ENCODE measurements around the gene LMBR1. TPM values are rescaled to one million over a fixed set of nuclear protein-coding genes. Genes with fewer than 3 reads are reported as not detected.

The LMBR1 gene
- total and polyA plus RNA-seq, 2 donors (not counting 1 experiment from before 2014, with no cell fraction given), result 30.8 to 41.6 TPM

DNA sequence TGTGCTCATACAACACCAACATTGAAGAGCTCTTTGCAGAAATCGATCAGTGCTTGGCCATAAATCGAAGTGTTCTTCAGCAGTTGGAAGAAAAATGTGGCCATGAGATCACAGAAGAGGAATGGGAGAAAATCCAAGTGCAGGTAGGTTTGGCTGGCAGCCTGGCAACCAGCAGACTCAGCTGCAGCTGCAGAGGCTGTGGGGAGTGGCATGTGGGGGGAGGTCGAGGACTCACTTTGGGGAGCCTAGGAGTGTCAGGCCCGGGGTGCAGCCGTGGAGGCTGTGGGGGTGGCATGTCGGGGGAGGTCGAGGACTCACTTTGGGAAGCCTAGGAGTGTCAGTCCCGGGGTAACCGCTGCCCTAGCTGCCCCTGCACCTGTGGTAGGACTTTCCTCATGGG lies 217.3 kb downstream of the LMBR1 start:
- Histone ChIP-seq H4K20me1 (ENCODE audit: control insufficient read depth, extremely low read depth, insufficient read depth, low read length) (no peaks in the 10 kb centered on the region), H3K27ac (ENCODE audit: insufficient read depth, low read length) (no peak overlapping the region), H2AFZ (ENCODE audit: low read length) (no peak overlapping the region), H3K9me3 (ENCODE audit: control insufficient read depth, insufficient read depth, low read depth, low read length) (no peaks in the 10 kb centered on the region), H3K9ac (ENCODE audit: insufficient read depth, low read length) (no peak overlapping the region), H3K4me2 (ENCODE audit: extremely low read depth, insufficient read depth, low read length) (no peak overlapping the region), H3K4me1 (ENCODE audit: control insufficient read depth, extremely low read depth, insufficient read depth, low read length) (no peaks in the 10 kb centered on the region), H3K79me2 (ENCODE audit: control insufficient read depth, insufficient read depth, low read length) (no peaks in the 10 kb centered on the region), H3K4me3 (replicated peaks in 1 of 4; ENCODE audit: control extremely low read depth in 1 of 4, insufficient read depth in 1 of 4, low read depth in 3 of 4, low read length in 4 of 4) (no peak overlapping the region), H3K36me3 (ENCODE audit: control insufficient read depth, insufficient read depth, low read length) (no peaks in the 10 kb centered on the region), H3K27me3 (ENCODE audit: control insufficient read depth, insufficient read depth, low read length) (no peaks in the 10 kb centered on the region)
- TF ChIP-seq, protein P1, sequence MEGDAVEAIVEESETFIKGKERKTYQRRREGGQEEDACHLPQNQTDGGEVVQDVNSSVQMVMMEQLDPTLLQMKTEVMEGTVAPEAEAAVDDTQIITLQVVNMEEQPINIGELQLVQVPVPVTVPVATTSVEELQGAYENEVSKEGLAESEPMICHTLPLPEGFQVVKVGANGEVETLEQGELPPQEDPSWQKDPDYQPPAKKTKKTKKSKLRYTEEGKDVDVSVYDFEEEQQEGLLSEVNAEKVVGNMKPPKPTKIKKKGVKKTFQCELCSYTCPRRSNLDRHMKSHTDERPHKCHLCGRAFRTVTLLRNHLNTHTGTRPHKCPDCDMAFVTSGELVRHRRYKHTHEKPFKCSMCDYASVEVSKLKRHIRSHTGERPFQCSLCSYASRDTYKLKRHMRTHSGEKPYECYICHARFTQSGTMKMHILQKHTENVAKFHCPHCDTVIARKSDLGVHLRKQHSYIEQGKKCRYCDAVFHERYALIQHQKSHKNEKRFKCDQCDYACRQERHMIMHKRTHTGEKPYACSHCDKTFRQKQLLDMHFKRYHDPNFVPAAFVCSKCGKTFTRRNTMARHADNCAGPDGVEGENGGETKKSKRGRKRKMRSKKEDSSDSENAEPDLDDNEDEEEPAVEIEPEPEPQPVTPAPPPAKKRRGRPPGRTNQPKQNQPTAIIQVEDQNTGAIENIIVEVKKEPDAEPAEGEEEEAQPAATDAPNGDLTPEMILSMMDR (conservative IDR thresholded peaks at IDR 0.05 in 1 of 2, IDR thresholded peaks at IDR 0.05 in 1 of 2; ENCODE audit: low read depth in 1 of 2, low read length in 2 of 2), result no peak
- no peak for DNase-seq (ENCODE audit: low read depth in 2 of 2)

DNA sequence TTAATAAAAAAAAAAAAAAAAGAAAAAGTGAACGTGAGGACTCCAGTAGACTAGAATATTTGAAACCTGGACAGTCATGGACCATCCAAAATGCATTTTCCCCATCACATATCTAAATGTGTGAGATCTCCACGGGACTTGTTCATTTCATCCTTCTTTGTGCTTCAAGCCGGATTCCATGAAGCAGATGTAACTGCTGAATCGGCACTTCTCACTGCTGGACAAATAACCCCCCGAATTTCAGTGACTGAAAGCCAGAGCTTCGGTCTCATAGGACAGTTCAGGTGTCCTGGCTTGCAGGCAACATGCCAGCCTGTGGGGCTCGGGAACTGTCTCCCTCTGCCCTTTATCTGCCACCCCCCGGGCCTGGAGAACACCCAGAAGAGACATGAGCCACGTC lies 219.1 kb downstream of the LMBR1 start:
- no peaks in the 10 kb centered on the region for H3K36me3 ChIP-seq (ENCODE audit: control insufficient read depth, insufficient read depth, low read length)
- TF ChIP-seq, protein P1 (conservative IDR thresholded peaks at IDR 0.05 in 1 of 2, IDR thresholded peaks at IDR 0.05 in 1 of 2; ENCODE audit: low read depth in 1 of 2, low read length in 2 of 2), result no peak
- no peak for TF ChIP-seq EZH2 (IDR thresholded peaks at IDR 0.05; ENCODE audit: low read length, missing control alignments)

DNA sequence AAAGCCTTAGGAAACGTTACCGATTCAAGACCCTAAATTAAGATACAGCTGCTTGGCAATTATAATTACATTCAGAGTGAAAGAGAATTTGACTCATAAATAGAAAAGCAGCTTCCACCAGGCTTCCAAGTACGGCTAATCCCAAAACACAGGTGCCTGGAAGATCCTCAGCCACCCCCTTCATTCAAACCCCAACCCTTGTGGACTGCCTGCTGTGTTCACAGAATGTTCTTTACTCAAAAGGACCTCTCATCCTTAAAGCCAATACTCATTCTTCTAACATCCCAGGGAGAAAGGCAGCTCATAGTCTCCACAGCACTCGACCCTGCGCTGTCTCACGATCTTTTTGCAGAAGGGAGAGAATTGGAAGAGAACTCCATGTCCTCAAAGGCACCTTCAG lies 219.5 kb downstream of the LMBR1 start:
- Histone ChIP-seq H3K79me2 (ENCODE audit: control insufficient read depth, insufficient read depth, low read length) (no peaks in the 10 kb centered on the region), H3K4me3 (replicated peaks in 1 of 4; ENCODE audit: control extremely low read depth in 1 of 4, insufficient read depth in 1 of 4, low read depth in 3 of 4, low read length in 4 of 4) (no peak overlapping the region), H3K36me3 (ENCODE audit: control insufficient read depth, insufficient read depth, low read length) (no peaks in the 10 kb centered on the region), H3K4me1 (ENCODE audit: control insufficient read depth, extremely low read depth, insufficient read depth, low read length) (no peaks in the 10 kb centered on the region), H3K4me2 (ENCODE audit: extremely low read depth, insufficient read depth, low read length) (no peak overlapping the region), H3K9ac (ENCODE audit: insufficient read depth, low read length) (no peak overlapping the region), H3K27me3 (ENCODE audit: control insufficient read depth, insufficient read depth, low read length) (no peaks in the 10 kb centered on the region), H3K27ac (ENCODE audit: insufficient read depth, low read length) (no peak overlapping the region), H3K9me3 (ENCODE audit: control insufficient read depth, insufficient read depth, low read depth, low read length) (no peaks in the 10 kb centered on the region), H4K20me1 (ENCODE audit: control insufficient read depth, extremely low read depth, insufficient read depth, low read length) (no peaks in the 10 kb centered on the region), H2AFZ (ENCODE audit: low read length) (no peak overlapping the region)
- TF ChIP-seq, protein P1 (conservative IDR thresholded peaks at IDR 0.05 in 1 of 2, IDR thresholded peaks at IDR 0.05 in 1 of 2; ENCODE audit: low read depth in 1 of 2, low read length in 2 of 2), result no peak
- TF ChIP-seq EZH2 (IDR thresholded peaks at IDR 0.05; ENCODE audit: low read length, missing control alignments), result no peak
- DNase-seq (ENCODE audit: low read depth in 2 of 2), result no peak

More for the DNA sequence above, 219.1 kb downstream of the LMBR1 start:
- Histone ChIP-seq H2AFZ (ENCODE audit: low read length) (no peak overlapping the region), H4K20me1 (ENCODE audit: control insufficient read depth, extremely low read depth, insufficient read depth, low read length) (no peaks in the 10 kb centered on the region), H3K4me1 (ENCODE audit: control insufficient read depth, extremely low read depth, insufficient read depth, low read length) (no peaks in the 10 kb centered on the region), H3K4me3 (replicated peaks in 1 of 4; ENCODE audit: control extremely low read depth in 1 of 4, insufficient read depth in 1 of 4, low read depth in 3 of 4, low read length in 4 of 4) (no peak overlapping the region), H3K9me3 (ENCODE audit: control insufficient read depth, insufficient read depth, low read depth, low read length) (no peaks in the 10 kb centered on the region), H3K4me2 (ENCODE audit: extremely low read depth, insufficient read depth, low read length) (no peak overlapping the region), H3K79me2 (ENCODE audit: control insufficient read depth, insufficient read depth, low read length) (no peaks in the 10 kb centered on the region), H3K27me3 (ENCODE audit: control insufficient read depth, insufficient read depth, low read length) (no peaks in the 10 kb centered on the region), H3K27ac (ENCODE audit: insufficient read depth, low read length) (no peak overlapping the region), H3K9ac (ENCODE audit: insufficient read depth, low read length) (no peak overlapping the region)
- no peak for DNase-seq (ENCODE audit: low read depth in 2 of 2)

All from fibroblast of lung (primary cell).